GM19043 (cell line): ENCODE measurements around the gene ZNF438.
"Not testable (repeated sequence)": the region's sequence is repeated elsewhere in the genome, so short reads cannot be mapped to it uniquely, and the experiment has no call there.

Source experiments
- ATAC-seq: cut with Tn5 transposase; IDR thresholded peaks from one replicate; pipeline ENCODE4 v1.9.1; 2021; ENCODE audit warnings: low read depth; ENCODE audit not compliant: unreplicated experiment

Gene ZNF438

DNA sequence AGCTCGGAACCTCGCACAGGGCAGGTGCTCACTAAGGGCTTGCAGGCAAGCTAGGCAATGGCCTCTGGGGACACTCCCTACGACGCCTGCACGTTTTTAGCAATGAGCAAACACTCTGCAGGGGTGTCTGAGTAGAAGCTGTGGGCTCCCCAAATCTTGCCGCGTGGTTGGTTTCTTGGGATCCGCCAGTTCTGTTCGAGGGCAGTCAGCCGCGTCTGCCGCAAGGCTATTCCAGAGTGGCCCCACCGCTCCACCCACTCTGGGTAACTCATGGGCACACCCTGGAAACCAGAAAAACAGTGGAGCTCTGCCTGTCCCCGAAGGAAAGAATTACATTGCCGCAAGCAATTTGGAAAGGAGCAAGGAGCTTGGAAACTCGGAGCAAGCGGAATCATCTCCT lies 212.8 kb downstream of the ZNF438 start:
- no peak for ATAC-seq

DNA sequence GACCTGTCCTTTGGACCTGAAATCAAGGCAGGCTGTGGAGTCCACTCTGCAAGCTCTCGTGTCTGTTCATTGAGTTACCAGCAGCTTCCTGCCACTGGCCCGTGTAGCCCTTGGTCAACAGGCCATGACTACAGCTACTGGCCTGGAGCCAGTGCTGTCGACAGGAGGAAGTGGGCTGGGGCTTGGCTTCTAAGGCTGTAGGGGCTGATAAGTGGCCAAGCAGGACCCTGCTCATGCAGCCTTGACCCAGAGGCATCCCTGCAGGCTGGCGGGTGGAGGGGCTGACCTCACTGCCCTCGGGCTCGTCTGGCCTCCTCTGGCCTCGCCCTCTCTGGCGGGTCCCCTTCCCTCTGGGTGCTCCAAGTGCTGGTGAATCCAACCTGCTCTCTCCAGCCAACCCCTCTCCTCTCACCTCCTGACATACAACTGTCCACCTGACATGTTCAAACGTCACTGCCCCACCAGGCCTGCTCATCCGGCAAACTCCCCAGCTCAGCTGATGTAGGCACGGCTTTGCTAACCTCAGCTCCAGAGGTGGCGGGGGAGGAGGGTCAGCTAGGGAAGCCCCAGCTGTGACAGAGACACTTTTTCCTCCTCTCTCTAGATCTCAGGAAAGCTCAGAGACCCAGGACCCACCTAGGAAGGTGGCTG lies 213.5 kb downstream of the ZNF438 start:
- no peak for ATAC-seq

GRCh38 chr10:30817541-30817940 lies 214.1 kb downstream of the ZNF438 start:
- ATAC-seq = no peak

- ATAC-seq = no peak
Observed at GRCh38 chr10:30816820-30817171, 214.9 kb downstream of the ZNF438 start.

DNA sequence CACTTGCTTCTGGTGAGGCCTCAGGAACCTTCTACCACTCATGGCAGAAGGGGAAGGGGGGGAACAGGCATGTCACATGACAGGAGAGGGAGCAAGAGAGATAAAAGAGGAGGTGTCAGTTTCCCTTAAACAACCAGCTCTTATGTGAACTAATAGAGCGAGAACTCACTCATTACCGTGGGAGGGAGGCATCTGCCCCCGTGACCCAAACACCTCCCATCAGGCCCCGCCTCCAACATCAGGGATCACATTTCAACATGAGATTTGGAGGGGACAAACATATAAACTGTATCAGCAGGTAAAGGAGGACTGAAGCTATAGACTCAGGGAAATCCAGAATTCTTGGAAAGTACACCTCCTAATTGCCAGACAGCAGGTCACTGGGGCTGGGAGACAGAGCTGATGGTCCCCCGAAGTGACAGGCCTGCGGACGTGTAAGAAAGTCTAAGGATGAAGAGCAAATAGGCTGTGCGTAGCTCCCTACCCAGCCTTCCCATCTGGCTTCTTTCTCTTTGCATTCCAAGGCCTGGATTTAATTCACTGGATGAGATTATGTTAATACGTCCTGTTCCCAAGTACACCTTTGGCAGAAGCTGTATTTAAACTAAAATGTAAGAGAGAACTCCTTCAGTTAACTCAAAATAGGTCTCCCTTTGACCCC lies 215.4 kb downstream of the ZNF438 start:
- ATAC-seq = no peak

DNA sequence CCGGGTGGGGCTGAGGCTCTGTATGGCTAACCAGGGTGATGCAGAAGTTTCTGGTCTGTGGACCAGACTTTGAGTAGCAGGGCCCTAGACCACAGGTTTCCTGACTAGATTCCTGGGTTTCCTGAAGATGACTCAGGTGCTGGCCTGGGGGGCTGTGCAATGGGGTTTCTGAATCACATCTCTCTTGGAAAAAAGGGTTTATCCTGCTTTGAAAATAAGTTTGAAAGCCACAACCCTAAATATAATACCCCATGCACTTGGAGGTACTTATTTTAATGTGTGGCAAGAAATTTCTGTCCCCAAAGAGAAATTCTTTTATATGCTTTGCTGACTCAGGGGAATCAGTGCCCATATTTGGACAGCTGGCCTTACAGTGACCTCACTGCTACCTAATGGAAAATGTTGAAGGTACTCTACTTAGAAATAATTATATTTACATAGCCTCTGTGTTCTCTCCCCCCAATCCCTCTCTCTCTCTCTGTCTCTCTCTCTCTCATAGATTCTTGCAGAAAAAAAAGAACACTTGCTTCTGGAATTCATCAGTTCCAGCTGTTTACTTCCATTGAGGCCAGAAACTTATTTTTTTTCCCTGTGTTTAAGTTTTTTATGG lies 217.7 kb downstream of the ZNF438 start:
- ATAC-seq = no peak

- no peak for ATAC-seq
Observed at GRCh38 chr10:30812018-30812851, 219.4 kb downstream of the ZNF438 start.

- no peak for ATAC-seq
Observed at GRCh38 chr10:30811276-30812017, 220.2 kb downstream of the ZNF438 start.

GRCh38 chr10:30810416-30810815 lies 221.2 kb downstream of the ZNF438 start:
- no peak for ATAC-seq

GRCh38 chr10:30806850-30807249 lies 224.8 kb downstream of the ZNF438 start:
- ATAC-seq = no peak

DNA sequence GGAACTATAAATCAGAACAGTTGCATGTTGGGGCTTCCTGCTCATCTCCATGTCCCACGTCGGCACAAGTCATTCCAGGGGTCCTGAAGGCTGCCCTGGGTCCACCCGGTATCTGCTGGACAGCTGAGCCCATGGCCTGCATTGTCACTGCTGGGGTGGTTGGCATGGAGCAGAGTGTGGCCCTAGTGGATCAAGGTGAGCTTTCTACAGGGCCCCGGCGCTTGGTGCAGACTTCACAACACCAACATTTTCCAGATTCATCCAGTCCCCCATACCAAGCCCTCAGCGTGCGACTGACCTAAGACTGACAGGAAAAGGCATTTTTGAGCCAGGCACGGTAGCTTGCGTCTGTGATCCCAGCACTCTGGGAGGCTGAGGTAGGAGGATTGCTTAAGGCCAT lies 226.6 kb downstream of the ZNF438 start:
- no peak for ATAC-seq

DNA sequence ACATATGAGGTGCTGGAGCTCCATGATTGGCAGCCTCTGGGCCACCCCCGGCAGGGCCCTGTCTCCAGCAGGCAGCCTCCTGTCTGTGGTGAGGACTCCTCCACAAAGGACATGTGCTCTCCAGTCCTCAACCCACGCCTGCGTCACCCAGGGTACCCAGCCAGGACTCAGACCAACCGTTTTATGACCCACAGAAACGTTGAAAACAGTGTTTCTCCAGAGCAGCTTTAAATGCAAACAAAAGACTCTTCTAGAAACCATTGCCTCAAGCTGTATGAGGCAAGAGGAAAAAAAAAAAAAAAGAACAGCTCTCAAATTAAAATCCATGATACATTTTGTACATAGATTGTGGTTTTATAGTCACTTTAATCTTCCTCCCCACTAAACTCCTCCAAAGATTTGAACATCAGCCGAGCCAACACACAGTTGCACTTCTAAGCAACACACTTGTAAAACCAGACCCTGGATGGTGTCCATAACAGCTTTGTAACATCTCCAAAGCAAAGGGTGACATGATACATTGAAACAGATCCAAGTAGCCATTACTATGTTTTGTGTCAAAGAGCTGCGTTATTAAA lies 227.1 kb downstream of the ZNF438 start:
- ATAC-seq = no peak

GRCh38 chr10:30803892-30804322 lies 227.8 kb downstream of the ZNF438 start:
- ATAC-seq = no peak

- no peak for ATAC-seq
Observed at GRCh38 chr10:30803058-30803457, 228.6 kb downstream of the ZNF438 start.

DNA sequence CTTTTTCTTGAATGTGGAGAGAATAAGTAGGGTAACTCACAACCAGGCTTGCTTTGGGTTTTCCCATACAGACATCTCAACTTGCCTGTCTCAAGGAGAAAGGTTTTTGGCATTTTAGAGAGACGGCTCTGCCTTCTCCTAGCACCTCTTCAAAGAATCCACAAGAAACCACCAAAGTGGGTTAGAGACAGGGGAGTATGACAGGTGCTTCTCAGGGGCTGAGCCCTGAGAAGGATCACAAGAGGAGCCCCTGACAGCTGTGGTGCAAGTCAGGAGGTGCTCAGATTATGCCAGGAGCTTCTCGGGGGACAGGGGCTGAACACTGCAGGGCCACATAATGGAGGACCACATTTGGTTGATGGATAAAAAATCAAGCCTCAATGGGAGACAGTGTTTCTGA lies 231.3 kb downstream of the ZNF438 start:
- ATAC-seq = no peak

- ATAC-seq = no peak
Observed at GRCh38 chr10:30798646-30799185, 232.9 kb downstream of the ZNF438 start.

GRCh38 chr10:30795024-30795423 lies 236.6 kb downstream of the ZNF438 start:
- not testable (repeated sequence) for ATAC-seq
